GM12892 (cell line): ENCODE measurements around the gene UMPS.

ENCODE experiments used
- POLR2A ChIP-seq: IDR thresholded peaks from 2 replicates; pipeline ENCODE4 v1.6.1; 2011; ENCODE audit warnings: low read depth, low read length, control low read depth
- POLR2AphosphoS5 ChIP-seq: IDR thresholded peaks from 2 replicates; pipeline ENCODE4 v1.6.1; 2011; ENCODE audit warnings: low read depth, low read length, control low read depth

- TF ChIP-seq POLR2A (no peak), POLR2AphosphoS5 (no peak)
Measured at GRCh38 chr3:124777762-124778470, 47.7 kb downstream of the UMPS start.
